Peyer's patch (tissue), 4 donors: ENCODE measurements around the gene CD4. TPM values are rescaled to one million over a fixed set of nuclear protein-coding genes. Genes with fewer than 3 reads are reported as not detected.

ENCODE experiments used
- DNase-seq, 3 donors: peaks; one replicate each; pipeline ENCODE4 v3.0.0-alpha.2; 2017 to 2019
- H3K27ac ChIP-seq, 4 donors: fragments of 200-600 bp; sonication (generic); one replicate each; pipeline ENCODE4 v1.5.1; 2016 to 2019
- H3K27me3 ChIP-seq, 2 donors: fragments of 200-600 bp; sonication (generic); one replicate each; pipeline ENCODE4 v1.5.1; 2019
- H3K36me3 ChIP-seq, 3 donors: fragments of 200-600 bp; sonication (generic); one replicate each; pipeline ENCODE4 v1.5.1; 2016 to 2019
- H3K4me1 ChIP-seq, 4 donors: fragments of 200-600 bp; sonication (generic); one replicate each; pipeline ENCODE4 v1.5.1; 2016 to 2019
- H3K4me3 ChIP-seq, 4 donors: fragments of 200-600 bp; sonication (generic); 1 replicate in 3 of 4; 2 replicates in 1 of 4; pipeline ENCODE4 v1.5.1; 2016 to 2019; ENCODE audit warnings: mild to moderate bottlenecking in 1 of 4
- H3K9me3 ChIP-seq, 4 donors: fragments of 200-600 bp; sonication (generic); one replicate each; pipeline ENCODE4 v1.5.1; 2016 to 2019; ENCODE audit warnings: mild to moderate bottlenecking in 1 of 4
- POLR2A ChIP-seq, 2 donors: fragments of 450-650 bp; IDR thresholded peaks; one replicate each; pipeline ENCODE4 v1.5.1; 2017; ENCODE audit warnings: antibody characterized with exemption in 2 of 2, mild to moderate bottlenecking in 2 of 2, moderate library complexity in 2 of 2
- total RNA-seq, 4 donors: library from RNA; depleted of rRNA; stranded (reverse); fragments of >200 nt; gene quantifications; one replicate each; pipeline ENCODE4 v1.1.0, GENCODE V29; 2016
- TF ChIP-seq, protein P1 (sequence below), 6 experiments: fragments of 450-650 bp in 4 of 6; fragments of 200-600 bp in 2 of 6; sonication (generic) in 1 of 6; IDR thresholded peaks; one replicate each; pipeline ENCODE4 v1.5.1; 2017 to 2019; ENCODE audit warnings: antibody characterized with exemption in 6 of 6, mild to moderate bottlenecking in 3 of 6, moderate library complexity in 1 of 6

The CD4 gene
- total RNA-seq, 4 donors from 2014 or later, result 2.1 to 9.1 (median 4.0) TPM

GRCh38 chr12:6763380-6763779 is 25.9 kb upstream of the CD4 start:
- Histone ChIP-seq H3K4me1 (peaks cover 0 to 33% (median 13%) of the 10 kb centered on the region in 4 donors), H3K9me3 (no peaks in the 10 kb centered on the region), H3K27me3 (no peaks in the 10 kb centered on the region), H3K4me3 (no peak overlapping the region), H3K36me3 (no peaks in the 10 kb centered on the region), H3K27ac (peak overlapping the region; percentile 57 to 94 (median 64))
- no peak for TF ChIP-seq POLR2A (IDR thresholded peaks at IDR 0.05)
- TF ChIP-seq, protein P1, sequence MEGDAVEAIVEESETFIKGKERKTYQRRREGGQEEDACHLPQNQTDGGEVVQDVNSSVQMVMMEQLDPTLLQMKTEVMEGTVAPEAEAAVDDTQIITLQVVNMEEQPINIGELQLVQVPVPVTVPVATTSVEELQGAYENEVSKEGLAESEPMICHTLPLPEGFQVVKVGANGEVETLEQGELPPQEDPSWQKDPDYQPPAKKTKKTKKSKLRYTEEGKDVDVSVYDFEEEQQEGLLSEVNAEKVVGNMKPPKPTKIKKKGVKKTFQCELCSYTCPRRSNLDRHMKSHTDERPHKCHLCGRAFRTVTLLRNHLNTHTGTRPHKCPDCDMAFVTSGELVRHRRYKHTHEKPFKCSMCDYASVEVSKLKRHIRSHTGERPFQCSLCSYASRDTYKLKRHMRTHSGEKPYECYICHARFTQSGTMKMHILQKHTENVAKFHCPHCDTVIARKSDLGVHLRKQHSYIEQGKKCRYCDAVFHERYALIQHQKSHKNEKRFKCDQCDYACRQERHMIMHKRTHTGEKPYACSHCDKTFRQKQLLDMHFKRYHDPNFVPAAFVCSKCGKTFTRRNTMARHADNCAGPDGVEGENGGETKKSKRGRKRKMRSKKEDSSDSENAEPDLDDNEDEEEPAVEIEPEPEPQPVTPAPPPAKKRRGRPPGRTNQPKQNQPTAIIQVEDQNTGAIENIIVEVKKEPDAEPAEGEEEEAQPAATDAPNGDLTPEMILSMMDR (IDR thresholded peaks at IDR 0.05), result no peak
- no peak for DNase-seq

DNA sequence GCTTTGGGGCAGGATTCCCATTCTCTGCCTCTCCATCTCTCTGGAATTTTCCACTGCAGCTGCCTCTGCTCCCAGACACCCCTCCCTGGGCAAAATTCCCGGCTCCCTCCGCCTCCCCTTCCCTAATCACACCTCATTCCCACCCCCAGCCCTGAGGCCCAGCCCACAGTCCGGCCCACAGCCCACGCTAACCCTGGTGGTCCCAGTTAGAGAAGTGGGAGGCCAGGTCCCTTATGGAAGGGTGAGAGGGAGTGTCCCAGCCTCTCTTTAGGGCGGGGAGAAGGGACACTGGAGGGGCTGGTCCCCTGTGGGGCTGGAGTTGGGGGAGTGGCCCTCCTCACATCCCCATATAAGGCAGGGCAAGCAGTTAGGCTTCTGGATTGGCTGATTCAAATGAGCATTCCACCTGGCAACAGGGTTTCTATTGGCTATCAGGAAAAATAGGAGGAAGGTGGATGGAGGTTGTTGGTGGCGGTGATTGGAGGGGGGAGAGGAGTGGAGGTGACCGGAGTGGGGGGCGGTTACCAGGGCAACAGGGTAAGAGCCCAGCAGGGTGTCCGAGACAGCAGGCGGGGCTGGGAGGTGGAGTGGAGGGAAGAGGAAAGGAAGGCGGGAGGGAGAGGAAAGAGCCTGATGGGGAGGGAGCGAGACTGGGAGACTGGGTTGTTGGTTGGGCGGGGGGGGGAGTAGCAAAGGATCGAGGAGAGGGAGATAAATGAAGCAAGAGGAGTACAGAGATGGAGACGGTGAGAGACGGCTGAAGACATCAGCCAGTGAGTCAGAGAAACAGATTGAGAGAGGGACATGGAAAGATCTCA is 25.1 kb upstream of the CD4 start:
- no peak for TF ChIP-seq POLR2A (IDR thresholded peaks at IDR 0.05)
- TF ChIP-seq, protein P1 (IDR thresholded peaks at IDR 0.05), result no peak
- H3K36me3 ChIP-seq, result no peaks in the 10 kb centered on the region
- H3K27me3 ChIP-seq, result no peaks in the 10 kb centered on the region
- DNase-seq, result peak; percentile 53 to 89 (median 80)
- H3K9me3 ChIP-seq, result no peaks in the 10 kb centered on the region
- peak overlapping the region in 2 of 4 donors; percentile 16 to 30 for H3K4me3 ChIP-seq
- H3K4me1 ChIP-seq, result peaks cover 0 to 42% (median 13%) of the 10 kb centered on the region in 4 donors
- H3K27ac ChIP-seq, result peak overlapping the region; percentile 73 to 97 (median 86)

- Histone ChIP-seq H3K4me1 (peaks cover 0 to 51% (median 13%) of the 10 kb centered on the region in 4 donors), H3K36me3 (peaks cover 0 to 7% (median 0%) of the 10 kb centered on the region in 3 donors), H3K27me3 (no peaks in the 10 kb centered on the region), H3K4me3 (peak overlapping the region in 3 of 4 donors; percentile 49 to 98 (median 76)), H3K27ac (peak overlapping the region; percentile 73 to 97 (median 86)), H3K9me3 (no peaks in the 10 kb centered on the region)
- TF ChIP-seq POLR2A (IDR thresholded peaks at IDR 0.05), result no peak
- TF ChIP-seq, protein P1 (IDR thresholded peaks at IDR 0.05), result no peak
- DNase-seq, result no peak
These were observed 24.2 kb upstream of the CD4 start for GRCh38 chr12:6765048-6765633.

- peak; percentile 32 to 77 (median 77) for DNase-seq
- peaks cover 0 to 58% (median 13%) of the 10 kb centered on the region in 4 donors for H3K4me1 ChIP-seq
- peaks cover 0 to 14% (median 0%) of the 10 kb centered on the region in 3 donors for H3K36me3 ChIP-seq
- no peaks in the 10 kb centered on the region for H3K27me3 ChIP-seq
- no peaks in the 10 kb centered on the region for H3K9me3 ChIP-seq
- TF ChIP-seq, protein P1 (IDR thresholded peaks at IDR 0.05), result no peak
- TF ChIP-seq POLR2A (IDR thresholded peaks at IDR 0.05), result peak; percentile 23 to 51
- H3K27ac ChIP-seq, result peak within 1 kb of the TSS; percentile 73 to 97 (median 86)
- H3K4me3 ChIP-seq, result peak within 1 kb of the TSS; percentile 49 to 98 (median 80)
These were observed 23.4 kb upstream of the CD4 start, which contains the start of gene PTMS for GRCh38 chr12:6765634-6766581. Gene PTMS, plus strand, starts transcription at chr12:6766363. Its CDS starts 343 bp downstream, at chr12:6766706.
